HCT116 (cell line): ENCODE data around the gene SMYD3. TPM values are rescaled to one million over a fixed set of nuclear protein-coding genes. Genes with fewer than 3 reads are reported as not detected.

ENCODE experiments used
- ATAC-seq: fragments of 200-7000 bp; cut with Tn5 transposase; 2 replicates; pipeline ENCODE4 v1.9.1; 2020; ENCODE audit warnings: mild to moderate bottlenecking, moderate library complexity
- BruUV-seq: library from RNA; stranded (reverse); fragments of 400-500 nt; replicated peaks from 2 replicates; lab custom pipeline; 2021; lab: Mats Ljungman, UMichigan
- CTCF ChIA-PET: fragments of 300-600 bp; sonication (Branson Sonifier 250); formaldehyde crosslinking; loops from one replicate; lab custom pipeline; 2021; ENCODE audit warnings: antibody characterized with exemption; lab: Charles Lee
- POLR2A ChIA-PET: fragments of 300-600, 350-600 bp; sonication (Branson Sonifier 250); formaldehyde crosslinking; loops from one replicate; lab custom pipeline; 2021; ENCODE audit warnings: antibody characterized with exemption; lab: Charles Lee
- RAD21 ChIA-PET, 2 experiments: fragments of 300-600 bp; sonication (Branson Sonifier 250); formaldehyde crosslinking; loops; one replicate each; lab custom pipeline; 2023; ENCODE audit warnings: low total read pairs in 2 of 2; ENCODE audit not compliant: uncharacterized antibody in 2 of 2, unreplicated experiment in 2 of 2, low non-redundant PET in 1 of 2; lab: Charles Lee
- DNase-seq: peaks from one replicate; pipeline ENCODE4 v3.0.0-alpha.2; 2010; ENCODE audit warnings: low read depth, low spot score
- H2AFZ ChIP-seq: fragments of 200-600 bp; shearing (Covaris generic), sonication (generic); 2 replicates; pipeline ENCODE4 v1.6.1; 2017; ENCODE audit warnings: low read depth, mixed run types, mixed read lengths, antibody characterized with exemption, low read length; ENCODE audit not compliant: poor library complexity, severe bottlenecking
- H3K27ac ChIP-seq: 2 replicates; pipeline ENCODE4 v1.5.1; 2012; ENCODE audit warnings: low read depth, low read length
- H3K27me3 ChIP-seq: fragments of 200-600 bp; sonication (generic); 2 replicates; pipeline ENCODE4 v1.6.1; 2016; ENCODE audit warnings: mixed run types, low read length, mixed read lengths; ENCODE audit not compliant: insufficient read depth
- H3K36me3 ChIP-seq, 2 experiments: fragments of 200-500 bp in 1 of 2; fragments of 200-600 bp in 1 of 2; sonication (Bioruptor generic) in 1 of 2; sonication (generic) in 1 of 2; 2 replicates each; pipeline versions ENCODE4 v1.5.1 to v1.6.1; 2014 to 2016; ENCODE audit warnings: low read length in 2 of 2, inconsistent platforms in 1 of 2, mixed read lengths in 1 of 2, mixed run types in 1 of 2; ENCODE audit not compliant: insufficient read depth in 2 of 2, control insufficient read depth in 1 of 2
- H3K4me1 ChIP-seq, 2 experiments: fragments of 200-600 bp in 1 of 2; sonication (generic) in 1 of 2; 2 replicates each; pipeline versions ENCODE4 v1.5.1 to v1.6.1; 2012 to 2017; ENCODE audit warnings: low read length in 2 of 2, inconsistent platforms in 1 of 2, mild to moderate bottlenecking in 1 of 2, mixed read lengths in 1 of 2, mixed run types in 1 of 2, moderate library complexity in 1 of 2; ENCODE audit not compliant: insufficient read depth in 2 of 2, control insufficient read depth in 1 of 2
- H3K4me2 ChIP-seq: fragments of 200-600 bp; sonication (generic); 2 replicates; pipeline ENCODE4 v1.6.1; 2017; ENCODE audit warnings: mixed run types, low read length, mixed read lengths
- H3K4me3 ChIP-seq, 2 experiments: fragments of 200-600 bp in 1 of 2; sonication (generic) in 1 of 2; replicated peaks in 1 of 2; 2 replicates each; pipeline ENCODE4 v1.5.1; 2011 to 2016; ENCODE audit warnings: low read length in 2 of 2, control low read depth in 1 of 2, low read depth in 1 of 2, mild to moderate bottlenecking in 1 of 2, mixed read lengths in 1 of 2, mixed run types in 1 of 2
- H3K79me2 ChIP-seq: fragments of 200-600 bp; sonication (generic); 2 replicates; pipeline ENCODE4 v1.6.1; 2017; ENCODE audit warnings: mild to moderate bottlenecking, mixed run types, low read length, moderate library complexity, mixed read lengths; ENCODE audit not compliant: insufficient read depth
- H3K9ac ChIP-seq: fragments of 200-600 bp; sonication (generic); 2 replicates; pipeline ENCODE4 v1.6.1; 2016; ENCODE audit warnings: low read length, mixed read lengths
- H3K9me2 ChIP-seq: fragments of 200-600 bp; sonication (generic), shearing (Covaris generic); 2 replicates; pipeline ENCODE4 v1.6.1; 2017; ENCODE audit warnings: mixed run types, mild to moderate bottlenecking, moderate library complexity; ENCODE audit not compliant: insufficient read depth
- H3K9me3 ChIP-seq, 2 experiments: fragments of 200-500 bp in 1 of 2; fragments of 200-600 bp in 1 of 2; sonication (Bioruptor generic) in 1 of 2; sonication (generic) in 1 of 2; 2 replicates each; pipeline ENCODE4 v1.6.1; 2014 to 2017; ENCODE audit warnings: low read length in 2 of 2, mixed read lengths in 2 of 2, inconsistent platforms in 1 of 2, low read depth in 1 of 2, mild to moderate bottlenecking in 1 of 2, mixed run types in 1 of 2, moderate library complexity in 1 of 2; ENCODE audit not compliant: control insufficient read depth in 1 of 2, insufficient read depth in 1 of 2
- H4K20me1 ChIP-seq: fragments of 200-600 bp; sonication (generic), shearing (Covaris generic); 2 replicates; pipeline ENCODE4 v1.6.1; 2017; ENCODE audit warnings: mixed run types, mild to moderate bottlenecking, moderate library complexity; ENCODE audit not compliant: insufficient read depth
- CEBPB ChIP-seq: IDR thresholded peaks from 2 replicates; pipeline ENCODE4 v1.6.1; 2012; ENCODE audit warnings: low read depth
- EGR1 ChIP-seq: IDR thresholded peaks from 2 replicates; pipeline ENCODE4 v1.6.1; 2012; ENCODE audit warnings: low read depth
- ELF1 ChIP-seq: IDR thresholded peaks from 2 replicates; pipeline ENCODE4 v1.6.1; 2012; ENCODE audit warnings: low read depth, borderline replicate concordance
- EZH2 ChIP-seq: fragments of 200-600 bp; sonication (generic); IDR thresholded peaks from 2 replicates; pipeline ENCODE4 v1.6.1; 2017; ENCODE audit warnings: antibody characterized with exemption, mixed run types
- EZH2phosphoT487 ChIP-seq: fragments of 200-600 bp; IDR thresholded peaks from 2 replicates; pipeline ENCODE4 v1.6.1; 2018; ENCODE audit warnings: antibody characterized with exemption, borderline replicate concordance
- JUND ChIP-seq: IDR thresholded peaks from 2 replicates; pipeline ENCODE4 v1.6.1; 2012
- POLR2A ChIP-seq: IDR thresholded peaks from 2 replicates; pipeline ENCODE4 v1.7.0; 2011; ENCODE audit warnings: borderline replicate concordance; ENCODE audit not compliant: insufficient read depth, insufficient read length; ENCODE audit errors: extremely low read depth
- POLR2AphosphoS5 ChIP-seq: IDR thresholded peaks from 2 replicates; pipeline ENCODE4 v1.6.1; 2011; ENCODE audit warnings: mild to moderate bottlenecking, low read depth, low read length, moderate library complexity
- RAD21 ChIP-seq: IDR thresholded peaks from 2 replicates; pipeline ENCODE4 v1.6.1; 2012; ENCODE audit warnings: low read depth, mild to moderate bottlenecking
- SIN3A ChIP-seq: IDR thresholded peaks from 2 replicates; pipeline ENCODE4 v1.6.1; 2012; ENCODE audit warnings: low read depth
- SP1 ChIP-seq: IDR thresholded peaks from 2 replicates; pipeline ENCODE4 v1.6.1; 2012; ENCODE audit warnings: low read depth
- SRF ChIP-seq: IDR thresholded peaks from 2 replicates; pipeline ENCODE4 v1.6.1; 2012; ENCODE audit warnings: low read depth
- TCF7L2 ChIP-seq: IDR thresholded peaks from 2 replicates; pipeline ENCODE4 v1.7.0; 2011; ENCODE audit warnings: borderline replicate concordance, inconsistent platforms; ENCODE audit not compliant: insufficient read depth, insufficient read length; ENCODE audit errors: extremely low read depth
- YY1 ChIP-seq: IDR thresholded peaks from 2 replicates; pipeline ENCODE4 v1.6.1; 2011; ENCODE audit warnings: low read length, low read depth, moderate library complexity, mild to moderate bottlenecking; ENCODE audit not compliant: insufficient replicate concordance; ENCODE audit errors: extremely low read depth
- ZNF274 ChIP-seq: fragments of 200-500 bp; sonication (Bioruptor generic); IDR thresholded peaks from 2 replicates; pipeline ENCODE4 v1.6.1; 2014; ENCODE audit warnings: mild to moderate bottlenecking, low read depth, low read length, inconsistent platforms
- intact Hi-C: fragments of 100-400 bp; cut with micrococcal nuclease; formaldehyde crosslinking; loops from 2 replicates; pipeline ENCODE4 v1.10.0; 2022
- total RNA-seq: library from RNA; stranded (reverse); gene quantifications from one replicate; pipeline ENCODE4 v1.2.1, GENCODE V29; 2021; ENCODE audit not compliant: unreplicated experiment
- TF ChIP-seq, protein P1 (sequence below): IDR thresholded peaks from 2 replicates; pipeline ENCODE4 v1.6.1; 2012
- TF ChIP-seq, protein P2 (sequence below), 3 experiments: fragments of 200-600 bp in 1 of 3; sonication (generic) in 1 of 3; IDR thresholded peaks in 2 of 3; conservative IDR thresholded peaks in 1 of 3; 2 replicates each; pipeline ENCODE4 v1.5.1; 2012 to 2017; ENCODE audit warnings: low read depth in 2 of 3, low read length in 2 of 3, antibody characterized with exemption in 1 of 3, borderline replicate concordance in 1 of 3, control low read depth in 1 of 3, mild to moderate bottlenecking in 1 of 3, mixed read lengths in 1 of 3, mixed run types in 1 of 3, moderate library complexity in 1 of 3; ENCODE audit not compliant: insufficient read depth in 1 of 3

SMYD3 gene
- total RNA-seq, 1 experiment from 2014 or later: 33.6 TPM

GRCh38 chr1:246270236-246270635, 236.8 kb downstream of the SMYD3 start:
- Histone ChIP-seq H3K4me1 (no peaks in the 10 kb centered on the region), H3K27me3 (no peaks in the 10 kb centered on the region), H3K4me2 (no peak overlapping the region), H4K20me1 (no peaks in the 10 kb centered on the region), H3K9me3 (no peaks in the 10 kb centered on the region), H2AFZ (no peak overlapping the region), H3K27ac (no peak overlapping the region), H3K36me3 (no peaks in the 10 kb centered on the region), H3K4me3 (no peak overlapping the region), H3K9ac (no peak overlapping the region), H3K9me2 (no peaks in the 10 kb centered on the region), H3K79me2 (no peaks in the 10 kb centered on the region)
- no TSS peak for BruUV-seq
- RAD21 ChIA-PET: no interaction called here
- CTCF ChIA-PET: no interaction called here
- TF ChIP-seq EZH2phosphoT487: no peak
- no peak for TF ChIP-seq POLR2AphosphoS5
- TF ChIP-seq SRF: no peak
- no peak for TF ChIP-seq JUND
- no peak for TF ChIP-seq TCF7L2
- TF ChIP-seq SIN3A: no peak
- TF ChIP-seq POLR2A: no peak
- no peak for TF ChIP-seq ELF1
- no peak for TF ChIP-seq YY1
- TF ChIP-seq, protein P1, sequence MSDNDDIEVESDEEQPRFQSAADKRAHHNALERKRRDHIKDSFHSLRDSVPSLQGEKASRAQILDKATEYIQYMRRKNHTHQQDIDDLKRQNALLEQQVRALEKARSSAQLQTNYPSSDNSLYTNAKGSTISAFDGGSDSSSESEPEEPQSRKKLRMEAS: no peak
- TF ChIP-seq, protein P2, sequence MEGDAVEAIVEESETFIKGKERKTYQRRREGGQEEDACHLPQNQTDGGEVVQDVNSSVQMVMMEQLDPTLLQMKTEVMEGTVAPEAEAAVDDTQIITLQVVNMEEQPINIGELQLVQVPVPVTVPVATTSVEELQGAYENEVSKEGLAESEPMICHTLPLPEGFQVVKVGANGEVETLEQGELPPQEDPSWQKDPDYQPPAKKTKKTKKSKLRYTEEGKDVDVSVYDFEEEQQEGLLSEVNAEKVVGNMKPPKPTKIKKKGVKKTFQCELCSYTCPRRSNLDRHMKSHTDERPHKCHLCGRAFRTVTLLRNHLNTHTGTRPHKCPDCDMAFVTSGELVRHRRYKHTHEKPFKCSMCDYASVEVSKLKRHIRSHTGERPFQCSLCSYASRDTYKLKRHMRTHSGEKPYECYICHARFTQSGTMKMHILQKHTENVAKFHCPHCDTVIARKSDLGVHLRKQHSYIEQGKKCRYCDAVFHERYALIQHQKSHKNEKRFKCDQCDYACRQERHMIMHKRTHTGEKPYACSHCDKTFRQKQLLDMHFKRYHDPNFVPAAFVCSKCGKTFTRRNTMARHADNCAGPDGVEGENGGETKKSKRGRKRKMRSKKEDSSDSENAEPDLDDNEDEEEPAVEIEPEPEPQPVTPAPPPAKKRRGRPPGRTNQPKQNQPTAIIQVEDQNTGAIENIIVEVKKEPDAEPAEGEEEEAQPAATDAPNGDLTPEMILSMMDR (IDR thresholded peaks at IDR 0.05 in 2 of 3, conservative IDR thresholded peaks at IDR 0.05 in 1 of 3; ENCODE audit: borderline replicate concordance in 1 of 3, insufficient read depth in 1 of 3, low read depth in 2 of 3, low read length in 2 of 3): no peak
- no peak for TF ChIP-seq EZH2
- no peak for TF ChIP-seq CEBPB
- TF ChIP-seq SP1: no peak
- TF ChIP-seq ZNF274: no peak
- no peak for TF ChIP-seq RAD21
- TF ChIP-seq EGR1: no peak
- POLR2A ChIA-PET: no interaction called here
- intact Hi-C loops: no loop called here
- ATAC-seq: no peak
- no peak for DNase-seq
